Endometrial microvascular endothelial cells (primary cell): ENCODE results near the gene ADAMTS9. TPM values are rescaled to one million over a fixed set of nuclear protein-coding genes. Genes with fewer than 3 reads are reported as not detected.

Source experiments
- in situ Hi-C: cut with HindIII; loops from 2 replicates; pipeline ENCODE4 v1.10.0; 2017; ENCODE audit warnings: low sequenced_read_pairs, low pct_unique_long_range_greater_than_20kb; ENCODE audit errors: inconsistent ontology term
- total RNA-seq: library from RNA; depleted of rRNA; stranded (reverse); fragments of >200 nt; gene quantifications from one replicate; pipeline ENCODE4 v1.2.3, GENCODE V29; 2015; ENCODE audit errors: inconsistent ontology term

Gene ADAMTS9
- total RNA-seq, 1 donor from 2014 or later, result 33.9 TPM

- in situ Hi-C loops, result loop anchor here (25.0 kb wide), 1 partner anchor 221 kb away; no protein-coding TSS in a partner anchor
Measured at GRCh38 chr3:64691051-64691450, 3.3 kb upstream of the ADAMTS9 start.

GRCh38 chr3:64687086-64687780 is 567 bp downstream of the ADAMTS9 start:
- in situ Hi-C loops, result loop anchor here (25.0 kb wide), 1 partner anchor 225 kb away; no protein-coding TSS in a partner anchor

GRCh38 chr3:64686446-64686908 is 1.3 kb downstream of the ADAMTS9 start:
- in situ Hi-C loops, result loop anchor here (25.0 kb wide), 1 partner anchor 226 kb away; no protein-coding TSS in a partner anchor

- in situ Hi-C loops, result loop anchor here (25.0 kb wide), 1 partner anchor 226 kb away; no protein-coding TSS in a partner anchor
Measured at GRCh38 chr3:64685800-64686445, 1.9 kb downstream of the ADAMTS9 start.

- in situ Hi-C loops, result loop anchor here (25.0 kb wide), 1 partner anchor 227 kb away; no protein-coding TSS in a partner anchor
Measured at GRCh38 chr3:64685331-64685799, 2.4 kb downstream of the ADAMTS9 start.

GRCh38 chr3:64684715-64685261 is 3.0 kb downstream of the ADAMTS9 start:
- in situ Hi-C loops, result loop anchor here (25.0 kb wide), 1 partner anchor 228 kb away; no protein-coding TSS in a partner anchor

- in situ Hi-C loops, result loop anchor here (25.0 kb wide), 1 partner anchor 230 kb away; no protein-coding TSS in a partner anchor
Measured at GRCh38 chr3:64681827-64682226, 6.0 kb downstream of the ADAMTS9 start.

- in situ Hi-C loops, result loop anchor here (25.0 kb wide), 1 partner anchor 231 kb away; no protein-coding TSS in a partner anchor
Measured at GRCh38 chr3:64681015-64681414, 6.8 kb downstream of the ADAMTS9 start.

GRCh38 chr3:64680334-64680733 is 7.5 kb downstream of the ADAMTS9 start:
- in situ Hi-C loops, result loop anchor here (25.0 kb wide), 1 partner anchor 232 kb away; no protein-coding TSS in a partner anchor

- in situ Hi-C loops, result loop anchor here (25.0 kb wide), 1 partner anchor 234 kb away; no protein-coding TSS in a partner anchor
Measured at GRCh38 chr3:64677961-64678716, 9.7 kb downstream of the ADAMTS9 start.

GRCh38 chr3:64676831-64677230 is 11.0 kb downstream of the ADAMTS9 start:
- in situ Hi-C loops, result loop anchor here (25.0 kb wide), 1 partner anchor 235 kb away; no protein-coding TSS in a partner anchor

GRCh38 chr3:64675687-64676247 is 12.0 kb downstream of the ADAMTS9 start:
- in situ Hi-C loops, result loop anchor here (25.0 kb wide), 1 partner anchor 237 kb away; no protein-coding TSS in a partner anchor

- in situ Hi-C loops, result loop anchor here (25.0 kb wide), 1 partner anchor 238 kb away; no protein-coding TSS in a partner anchor
Measured at GRCh38 chr3:64674591-64675076, 13.2 kb downstream of the ADAMTS9 start.

- in situ Hi-C loops, result no loop called here
Measured at GRCh38 chr3:64673159-64673715, 14.6 kb downstream of the ADAMTS9 start.

- in situ Hi-C loops, result no loop called here
Measured at GRCh38 chr3:64668582-64669510, 19.0 kb downstream of the ADAMTS9 start.

- in situ Hi-C loops, result no loop called here
Measured at GRCh38 chr3:64667887-64668581, 19.8 kb downstream of the ADAMTS9 start.
